Stomach (tissue), 9 donors: ENCODE measurements around the gene STK4. TPM values are rescaled to one million over a fixed set of nuclear protein-coding genes. Genes with fewer than 3 reads are reported as not detected.

Experiments used
- DNase-seq, 2 donors: peaks; one replicate each; pipeline versions ENCODE4 v3.0.0 to v3.0.0-alpha.2; 2013 to 2019
- H3K27ac ChIP-seq, 5 donors: fragments of 200-600 bp in 4 of 5; sonication (generic) in 4 of 5; one replicate each; pipeline ENCODE4 v1.5.1; 2013 to 2019; ENCODE audit warnings: mild to moderate bottlenecking in 1 of 5, moderate library complexity in 1 of 5
- H3K27me3 ChIP-seq, 3 donors: fragments of 200-600 bp; sonication (generic); one replicate each; pipeline ENCODE4 v1.5.1; 2017 to 2019; ENCODE audit warnings: mixed run types in 1 of 3
- H3K36me3 ChIP-seq, 4 donors: fragments of 200-600 bp; sonication (generic); 1 replicate in 3 of 4; 2 replicates in 1 of 4; pipeline ENCODE4 v1.5.1; 2016 to 2019
- H3K4me1 ChIP-seq, 4 donors: fragments of 200-600 bp; sonication (generic); one replicate each; pipeline ENCODE4 v1.5.1; 2016 to 2019
- H3K4me3 ChIP-seq, 4 donors: fragments of 200-600 bp; sonication (generic) in 3 of 4; one replicate each; pipeline ENCODE4 v1.5.1; 2016 to 2019; ENCODE audit warnings: mild to moderate bottlenecking in 1 of 4
- H3K9me3 ChIP-seq, 4 donors: fragments of 200-600 bp; sonication (generic); one replicate each; pipeline ENCODE4 v1.5.1; 2016 to 2019
- CTCF ChIP-seq, 7 experiments: fragments of 450-650 bp in 4 of 7; fragments of 200-600 bp in 3 of 7; sonication (generic) in 3 of 7; IDR thresholded peaks; one replicate each; pipeline ENCODE4 v1.5.1; 2016 to 2019; ENCODE audit warnings: antibody characterized with exemption in 7 of 7, control low read depth in 2 of 7, mild to moderate bottlenecking in 1 of 7
- EP300 ChIP-seq: sonication (generic); formaldehyde crosslinking; IDR thresholded peaks from one replicate; pipeline ENCODE4 v1.6.1; 2017; ENCODE audit warnings: antibody characterized with exemption
- POLR2A ChIP-seq, 4 donors: fragments of 450-650 bp; IDR thresholded peaks; one replicate each; pipeline ENCODE4 v1.6.1; 2016; ENCODE audit warnings: antibody characterized with exemption in 4 of 4, control low read depth in 2 of 4, mild to moderate bottlenecking in 1 of 4, moderate library complexity in 1 of 4
- POLR2AphosphoS5 ChIP-seq, 3 donors: sonication (generic); formaldehyde crosslinking; IDR thresholded peaks; one replicate each; pipeline ENCODE4 v1.6.1; 2016; ENCODE audit warnings: antibody characterized with exemption in 3 of 3
- WGBS, 5 donors: extraction: QIAGEN DNeasy Blood & Tissue Kit in 3 of 5; methylation state at CpG; one replicate each; pipeline versions ENCODE4 v1.1.5 to v1.1.7; 2013 to 2018; 5-methylcytosine and 5-hydroxymethylcytosine counted together
- intact Hi-C: fragments of 100-400 bp; cut with DNase I; formaldehyde crosslinking; loops from one replicate; pipeline ENCODE4 v1.15.1; 2023; ENCODE audit warnings: low total_unique reads
- polyA plus RNA-seq, 3 donors: library from polyadenylated mRNA; stranded (reverse); fragments of 200-250 nt; gene quantifications; one replicate each; pipeline ENCODE4 v1.2.3, GENCODE V29; 2013
- total RNA-seq, 5 donors: library from RNA; depleted of rRNA; stranded (reverse); fragments of >200 nt; gene quantifications; one replicate each; pipeline versions ENCODE4 v1.1.0 to v1.2.3, GENCODE V29; 2014 to 2016
- donor health status: healthy with polysubstance abuse.
- donor health status: Bipolar disorder and iron deficiency.
- donor health status: healthy.

Gene STK4
- total and polyA plus RNA-seq, 8 donors = 4.8 to 49.6 (median 19.3) TPM

GRCh38 chr20:45096781-45097180 lies 130.5 kb downstream of the STK4 start:
- Histone ChIP-seq H3K27me3 (peaks cover 25 to 66% (median 50%) of the 10 kb centered on the region in 3 donors), H3K36me3 (no peaks in the 10 kb centered on the region), H3K27ac (no peak overlapping the region), H3K4me1 (peaks cover 12 to 28% (median 18%) of the 10 kb centered on the region in 4 donors), H3K4me3 (no peak overlapping the region), H3K9me3 (no peaks in the 10 kb centered on the region)
- WGBS, 5 donors = 74 to 86% (median 83%) methylated on average over 9 of the region's 9 CpGs
- intact Hi-C loops = no loop called here
- no peak for DNase-seq
- TF ChIP-seq POLR2AphosphoS5 (IDR thresholded peaks at IDR 0.05) = no peak
- TF ChIP-seq EP300 = no peak
- TF ChIP-seq CTCF (IDR thresholded peaks at IDR 0.05) = no peak
- no peak for TF ChIP-seq POLR2A (IDR thresholded peaks at IDR 0.05)

- peak in 1 of 2 donors; percentile 81 for DNase-seq
- no peak overlapping the region for H3K27ac ChIP-seq
- H3K9me3 ChIP-seq = no peaks in the 10 kb centered on the region
- TF ChIP-seq POLR2AphosphoS5 (IDR thresholded peaks at IDR 0.05) (no peak), EP300 (no peak), CTCF (IDR thresholded peaks at IDR 0.05) (no peak), POLR2A (IDR thresholded peaks at IDR 0.05) (no peak)
- 24 to 41% (median 29%) methylated on average over 35 to 56 of the region's 56 CpGs for WGBS, 5 donors
- H3K4me1 ChIP-seq = peaks cover 12 to 28% (median 18%) of the 10 kb centered on the region in 4 donors
- H3K4me3 ChIP-seq = peak overlapping the region in 3 of 4 donors; percentile 19 to 38 (median 38)
- intact Hi-C loops = no loop called here
- peaks cover 25 to 67% (median 50%) of the 10 kb centered on the region in 3 donors for H3K27me3 ChIP-seq
- H3K36me3 ChIP-seq = no peaks in the 10 kb centered on the region
These were observed 131.3 kb downstream of the STK4 start for GRCh38 chr20:45097485-45098102.

GRCh38 chr20:45098103-45098773 lies 131.9 kb downstream of the STK4 start:
- TF ChIP-seq POLR2A (IDR thresholded peaks at IDR 0.05) (no peak), POLR2AphosphoS5 (IDR thresholded peaks at IDR 0.05) (no peak), CTCF (IDR thresholded peaks at IDR 0.05) (no peak), EP300 (no peak)
- intact Hi-C loops = no loop called here
- 3 to 15% (median 8%) methylated on average over 6 to 91 of the region's 91 CpGs for WGBS, 5 donors

GRCh38 chr20:45100563-45101245 lies 134.4 kb downstream of the STK4 start, which contains the start of gene KCNS1:
Gene KCNS1, minus strand, starts transcription at chr20:45101127. Its CDS starts 1,891 bp downstream, at chr20:45099236.
- Histone ChIP-seq H3K36me3 (no peaks in the 10 kb centered on the region), H3K27ac (no peak within 1 kb of the TSS), H3K4me3 (peak within 1 kb of the TSS in 1 of 4 donors; percentile 21), H3K27me3 (peaks cover 25 to 79% (median 50%) of the 10 kb centered on the region in 3 donors), H3K4me1 (peaks cover 12 to 25% (median 17%) of the 10 kb centered on the region in 4 donors), H3K9me3 (no peaks in the 10 kb centered on the region)
- no peak for TF ChIP-seq EP300
- no peak for TF ChIP-seq CTCF (IDR thresholded peaks at IDR 0.05)
- no peak for TF ChIP-seq POLR2AphosphoS5 (IDR thresholded peaks at IDR 0.05)
- no peak for TF ChIP-seq POLR2A (IDR thresholded peaks at IDR 0.05)
- 3 to 9% (median 6%) methylated on average over 24 to 38 of the region's 38 CpGs for WGBS, 5 donors
- DNase-seq = peak in 1 of 2 donors; percentile 44
- intact Hi-C loops = no loop called here

More at GRCh38 chr20:45098103-45098773, 131.9 kb downstream of the STK4 start:
- peaks cover 25 to 72% (median 50%) of the 10 kb centered on the region in 3 donors for H3K27me3 ChIP-seq
- peaks cover 12 to 28% (median 18%) of the 10 kb centered on the region in 4 donors for H3K4me1 ChIP-seq
- DNase-seq = peak; percentile 33 to 68
- H3K4me3 ChIP-seq = peak overlapping the region; percentile 5 to 38 (median 28)
- H3K36me3 ChIP-seq = no peaks in the 10 kb centered on the region
- H3K9me3 ChIP-seq = no peaks in the 10 kb centered on the region
- no peak overlapping the region for H3K27ac ChIP-seq
